Measurements from ENCODE around the gene CTNNA1. TPM values are rescaled to one million over a fixed set of nuclear protein-coding genes. Genes with fewer than 3 reads are reported as not detected.
"Not testable (repeated sequence)": the region's sequence is repeated elsewhere in the genome, so short reads cannot be mapped to it uniquely, and the experiment has no call there.

CTNNA1 gene
- total RNA-seq, 4 donors from 2014 or later = 256 to 405 (median 341) TPM

DNA sequence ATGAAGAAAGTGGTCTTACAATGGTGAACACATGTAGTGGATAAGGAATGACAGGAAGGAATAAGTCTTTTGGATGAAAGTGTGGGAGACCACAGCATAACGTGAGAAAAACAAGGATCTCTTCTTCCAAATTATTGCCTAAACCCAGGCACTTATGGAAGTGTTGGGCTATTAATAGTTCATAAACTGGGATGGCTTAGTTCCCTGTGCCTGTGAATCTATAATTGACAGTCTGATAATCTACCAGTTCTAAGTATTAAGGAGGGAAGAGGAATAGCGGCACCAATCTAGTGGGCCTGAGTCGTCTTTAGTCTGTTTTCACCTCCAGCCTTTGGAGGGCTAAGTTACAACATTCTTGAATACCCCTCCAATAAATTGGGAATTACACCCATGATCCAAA, 161.1 kb downstream of the CTNNA1 start:
- no peaks in the 10 kb centered on the region for H3K27me3 ChIP-seq
- H3K9me3 ChIP-seq = no peaks in the 10 kb centered on the region
- TF ChIP-seq CTCF (IDR thresholded peaks at IDR 0.05) (no peak), POLR2A (IDR thresholded peaks at IDR 0.05) (no peak)
- no peak overlapping the region for H3K27ac ChIP-seq
- no peak for DNase-seq
- intact Hi-C loops (cut with DNase I) = no loop called here
- no peaks in the 10 kb centered on the region for H3K4me1 ChIP-seq
- no peak overlapping the region for H3K4me3 ChIP-seq (replicated peaks in 1 of 3)
- WGBS, 2 donors = 87 to 99% methylated on average over 3 of the region's 3 CpGs
- H3K36me3 ChIP-seq = no peaks in the 10 kb centered on the region

- no peak for DNase-seq
- Histone ChIP-seq H3K4me1 (peaks cover 0 to 13% of the 10 kb centered on the region in 2 donors), H3K27ac (no peak overlapping the region), H3K36me3 (no peaks in the 10 kb centered on the region), H3K4me3 (replicated peaks in 1 of 3) (no peak overlapping the region), H3K9me3 (no peaks in the 10 kb centered on the region), H3K27me3 (no peaks in the 10 kb centered on the region)
- intact Hi-C loops (cut with DNase I) = no loop called here
- 80 to 89% methylated on average over 3 to 4 of the region's 4 CpGs for WGBS, 2 donors
- TF ChIP-seq POLR2A (IDR thresholded peaks at IDR 0.05) (no peak), CTCF (IDR thresholded peaks at IDR 0.05) (no peak)
Measured at GRCh38 chr5:138918686-138919085, 165.5 kb downstream of the CTNNA1 start.

DNA sequence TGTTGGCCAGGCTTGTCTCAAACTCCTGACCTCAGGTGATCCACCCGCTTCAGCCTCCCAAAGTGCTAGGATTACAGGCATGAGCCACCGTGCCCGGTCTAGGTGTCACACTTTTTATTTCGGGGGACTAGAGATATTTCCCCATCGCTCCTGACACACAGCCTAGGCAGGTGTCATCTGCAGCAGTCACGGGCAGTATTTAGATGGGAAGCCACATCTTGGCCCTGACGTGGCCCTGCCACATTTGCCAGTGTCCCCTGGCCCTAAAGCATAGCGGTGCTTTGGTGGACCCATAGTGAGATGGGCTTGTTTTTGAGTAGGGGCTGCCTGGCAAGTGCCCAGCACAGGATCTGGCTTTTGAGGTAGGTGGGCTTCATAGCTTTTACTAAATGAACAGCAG, 167.0 kb downstream of the CTNNA1 start:
- intact Hi-C loops (cut with DNase I) = no loop called here
- H3K36me3 ChIP-seq = peaks cover 8 to 10% of the 10 kb centered on the region in 2 donors
- peaks cover 0 to 13% of the 10 kb centered on the region in 2 donors for H3K4me1 ChIP-seq
- H3K27ac ChIP-seq = no peak overlapping the region
- 89 to 98% methylated on average over 7 to 8 of the region's 8 CpGs for WGBS, 2 donors
- H3K9me3 ChIP-seq = no peaks in the 10 kb centered on the region
- TF ChIP-seq CTCF (IDR thresholded peaks at IDR 0.05) (no peak), POLR2A (IDR thresholded peaks at IDR 0.05) (no peak)
- no peak for DNase-seq
- no peak overlapping the region for H3K4me3 ChIP-seq (replicated peaks in 1 of 3)
- H3K27me3 ChIP-seq = no peaks in the 10 kb centered on the region

- H3K4me3 ChIP-seq (replicated peaks in 1 of 3); H3K9me3 ChIP-seq; H3K27me3 ChIP-seq; H3K27ac ChIP-seq; intact Hi-C loops (cut with DNase I); DNase-seq: not testable (repeated sequence)
- H3K36me3 ChIP-seq = peaks cover 20 to 21% of the 10 kb centered on the region in 2 donors
- WGBS, 2 donors = 92 to 97% methylated on average over 2 of the region's 2 CpGs
- H3K4me1 ChIP-seq = peaks cover 0 to 13% of the 10 kb centered on the region in 2 donors
Measured at GRCh38 chr5:138921362-138921761, 168.1 kb downstream of the CTNNA1 start.

DNA sequence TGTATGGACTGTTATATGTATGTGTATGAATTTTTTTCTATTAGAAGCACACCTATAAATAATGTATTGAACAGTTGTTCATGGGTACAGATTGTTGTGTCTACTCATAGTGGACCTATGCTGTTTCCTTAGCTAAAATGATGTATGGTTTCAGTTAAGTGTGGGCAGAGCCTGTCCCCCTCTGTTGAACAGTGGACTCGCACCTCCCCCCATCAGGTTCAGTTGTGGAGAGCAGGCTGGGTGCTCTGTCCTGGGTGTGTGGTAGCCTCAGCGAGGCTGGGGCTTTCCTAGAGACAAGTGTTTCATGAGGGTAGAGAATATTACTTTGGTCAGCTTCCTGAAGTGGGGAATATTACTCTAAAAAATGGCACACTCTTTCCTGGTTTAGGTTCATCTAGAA, 169.3 kb downstream of the CTNNA1 start:
- H3K4me3 ChIP-seq (replicated peaks in 1 of 3) = no peak overlapping the region
- intact Hi-C loops (cut with DNase I) = no loop called here
- peak overlapping the region in 1 of 3 donors; percentile 32 for H3K27ac ChIP-seq
- H3K36me3 ChIP-seq = peaks cover 24 to 29% of the 10 kb centered on the region in 2 donors
- WGBS, 2 donors = 90 to 100% methylated on average over 2 of the region's 2 CpGs
- H3K4me1 ChIP-seq = peaks cover 0 to 13% of the 10 kb centered on the region in 2 donors
- TF ChIP-seq POLR2A (IDR thresholded peaks at IDR 0.05) (no peak), CTCF (IDR thresholded peaks at IDR 0.05) (no peak)
- no peaks in the 10 kb centered on the region for H3K27me3 ChIP-seq
- H3K9me3 ChIP-seq = no peaks in the 10 kb centered on the region
- no peak for DNase-seq

Data from thyroid gland (tissue), 4 donors.